GM18520 (cell line): ENCODE results near the gene RNF167.

ENCODE experiments used
- ATAC-seq: cut with Tn5 transposase; IDR thresholded peaks from one replicate; pipeline ENCODE4 v1.9.1; 2021; ENCODE audit not compliant: unreplicated experiment

Gene RNF167

DNA sequence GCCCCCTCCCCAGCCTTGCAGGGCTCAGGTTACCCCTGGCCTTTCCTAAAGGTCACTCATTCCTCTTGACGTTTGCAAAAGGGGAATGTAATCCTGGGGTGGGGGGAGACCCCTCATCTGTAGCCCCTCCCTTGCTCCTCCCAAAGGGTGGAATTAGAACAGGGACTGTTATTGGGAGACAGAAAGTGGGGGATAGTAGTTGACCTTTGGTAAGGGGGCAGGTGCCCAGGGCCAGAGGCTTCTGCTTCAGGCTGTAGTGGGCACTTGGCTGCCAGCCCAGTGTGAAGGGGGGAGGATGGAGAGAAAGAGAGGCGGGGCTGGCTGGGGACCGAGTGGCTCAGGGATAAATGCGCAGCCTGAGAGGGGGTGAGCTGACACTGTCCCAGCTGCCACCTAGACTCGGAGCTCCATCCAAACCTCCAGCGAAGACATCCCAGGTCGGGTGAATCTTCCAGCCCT, 10.7 kb downstream of the RNF167 start, which contains the start of gene ENO3:
Gene ENO3 (plus strand): TSS at position 374 of the 459 bp plus-strand sequence. CDS start 711 bp downstream, outside the sequence.
- no peak for ATAC-seq

DNA sequence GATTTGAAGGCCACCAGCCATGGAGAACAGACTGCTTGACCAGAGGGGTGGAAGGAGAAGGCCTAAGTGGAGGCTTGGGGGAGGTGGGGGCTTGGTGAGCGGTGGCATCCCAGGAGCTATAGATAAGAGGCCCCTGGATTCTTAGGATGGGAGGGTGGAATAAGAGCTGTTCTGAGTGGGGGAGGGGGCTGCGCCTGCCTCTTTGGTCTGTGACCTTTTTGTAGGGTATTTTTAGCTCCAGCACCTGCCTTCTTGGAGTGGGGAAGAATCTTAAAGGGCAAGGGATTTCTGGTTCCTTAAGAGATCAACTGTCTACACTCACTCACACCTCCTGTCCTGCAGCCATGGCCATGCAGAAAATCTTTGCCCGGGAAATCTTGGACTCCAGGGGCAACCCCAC, 11.4 kb downstream of the RNF167 start:
- no peak for ATAC-seq

DNA sequence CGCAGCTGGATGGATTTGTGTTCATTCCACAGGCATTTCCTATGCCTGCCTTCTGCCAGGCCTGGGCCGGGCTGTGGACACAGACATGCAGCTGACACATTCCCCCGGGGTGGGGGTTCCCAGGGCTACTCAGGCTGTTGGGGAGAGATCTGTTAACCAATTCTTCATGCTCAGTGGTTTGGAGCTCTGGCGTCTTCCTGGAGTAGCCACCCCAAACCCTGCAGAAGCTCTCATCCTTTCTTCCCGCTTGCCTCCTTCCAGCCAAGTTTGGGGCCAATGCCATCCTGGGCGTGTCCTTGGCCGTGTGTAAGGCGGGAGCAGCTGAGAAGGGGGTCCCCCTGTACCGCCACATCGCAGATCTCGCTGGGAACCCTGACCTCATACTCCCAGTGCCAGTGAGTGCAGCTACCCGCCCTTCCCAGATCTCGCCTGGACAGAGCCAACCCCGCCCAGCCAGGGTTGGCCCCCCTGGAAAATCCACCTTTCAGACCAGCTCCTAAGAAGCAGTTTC, 13.4 kb downstream of the RNF167 start:
- ATAC-seq: no peak

DNA sequence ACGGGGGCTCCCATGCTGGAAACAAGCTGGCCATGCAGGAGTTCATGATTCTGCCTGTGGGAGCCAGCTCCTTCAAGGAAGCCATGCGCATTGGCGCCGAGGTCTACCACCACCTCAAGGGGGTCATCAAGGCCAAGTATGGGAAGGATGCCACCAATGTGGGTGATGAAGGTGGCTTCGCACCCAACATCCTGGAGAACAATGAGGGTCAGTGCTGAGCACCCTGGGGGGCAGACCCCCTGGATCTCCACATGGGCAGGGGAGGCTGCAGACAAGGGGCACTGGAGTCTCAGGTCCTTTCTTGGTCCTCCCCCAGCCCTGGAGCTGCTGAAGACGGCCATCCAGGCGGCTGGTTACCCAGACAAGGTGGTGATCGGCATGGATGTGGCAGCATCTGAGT, 15.0 kb downstream of the RNF167 start:
- no peak for ATAC-seq

DNA sequence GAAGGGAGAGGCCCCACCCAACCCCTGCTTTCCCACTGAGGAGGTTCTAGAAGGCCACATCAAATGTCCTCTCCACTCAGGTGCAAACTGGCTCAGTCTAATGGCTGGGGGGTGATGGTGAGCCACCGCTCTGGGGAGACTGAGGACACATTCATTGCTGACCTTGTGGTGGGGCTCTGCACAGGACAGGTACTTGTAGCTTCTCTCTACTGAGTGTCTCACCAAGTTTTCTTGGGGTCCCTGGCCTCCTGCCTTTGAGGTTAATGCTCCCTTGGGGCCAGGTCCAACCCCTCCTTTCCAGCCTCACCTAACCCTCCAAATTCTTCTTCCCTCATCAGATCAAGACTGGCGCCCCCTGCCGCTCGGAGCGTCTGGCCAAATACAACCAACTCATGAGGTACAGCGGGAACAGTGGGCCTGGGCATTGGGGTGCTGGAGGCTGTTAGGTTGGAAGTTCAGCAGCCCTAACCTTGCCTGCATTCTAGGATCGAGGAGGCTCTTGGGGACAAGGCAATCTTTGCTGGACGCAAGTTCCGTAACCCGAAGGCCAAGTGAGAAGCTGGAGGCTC, 16.5 kb downstream of the RNF167 start:
- ATAC-seq: no peak

DNA sequence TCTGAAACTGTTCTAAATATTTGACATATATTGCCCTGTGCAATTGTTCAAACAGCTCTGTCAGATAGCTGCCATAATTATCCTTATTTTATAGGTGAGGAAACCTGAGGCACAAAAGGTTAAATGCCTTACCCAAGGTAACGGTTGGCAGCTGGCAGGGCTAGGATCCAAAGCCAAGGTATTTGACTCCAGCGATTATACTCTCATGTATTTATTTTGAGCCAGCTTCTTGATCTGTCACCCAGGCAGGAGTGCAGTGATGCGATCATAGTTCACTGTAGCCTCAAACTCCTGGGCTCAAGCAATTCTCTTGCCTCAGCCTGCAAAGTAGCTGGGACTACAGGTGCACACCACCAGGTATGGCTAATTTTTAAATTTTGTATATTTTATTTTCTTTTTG, 18.0 kb downstream of the RNF167 start:
- no peak for ATAC-seq

DNA sequence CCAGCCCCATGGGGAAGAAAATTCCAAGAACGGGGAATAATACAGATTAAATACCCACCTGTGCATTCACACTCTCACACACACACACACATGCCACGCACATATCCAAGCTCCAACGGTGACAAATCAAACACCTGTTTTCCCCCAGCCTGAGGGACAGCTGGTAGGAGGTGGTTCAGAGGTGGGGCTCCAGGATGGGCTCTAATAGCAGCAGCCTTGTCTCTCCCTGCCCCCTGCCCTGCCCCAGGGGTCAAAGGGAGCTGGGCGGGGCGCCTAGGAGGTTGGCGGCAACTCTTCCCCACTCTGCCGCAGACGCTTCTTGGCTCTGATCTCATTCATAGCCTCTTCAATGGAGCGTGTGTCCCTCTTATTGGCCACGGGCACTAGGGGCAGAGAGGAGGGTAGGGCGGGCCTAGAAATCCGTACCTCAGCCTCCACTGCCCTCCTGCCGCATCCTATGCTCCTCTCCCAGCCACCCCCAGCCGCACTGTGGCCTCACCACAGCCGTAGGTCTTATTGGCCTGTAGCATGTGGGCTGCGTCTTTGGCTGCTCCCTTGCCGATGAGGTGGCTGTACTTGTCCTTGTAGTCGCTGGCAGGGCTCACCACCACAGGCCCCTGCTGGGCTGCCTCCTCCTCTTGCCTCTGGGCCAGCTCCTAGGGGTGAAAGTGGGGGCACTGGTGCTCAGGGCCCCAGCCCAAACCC, 19.3 kb downstream of the RNF167 start:
- ATAC-seq: no peak

DNA sequence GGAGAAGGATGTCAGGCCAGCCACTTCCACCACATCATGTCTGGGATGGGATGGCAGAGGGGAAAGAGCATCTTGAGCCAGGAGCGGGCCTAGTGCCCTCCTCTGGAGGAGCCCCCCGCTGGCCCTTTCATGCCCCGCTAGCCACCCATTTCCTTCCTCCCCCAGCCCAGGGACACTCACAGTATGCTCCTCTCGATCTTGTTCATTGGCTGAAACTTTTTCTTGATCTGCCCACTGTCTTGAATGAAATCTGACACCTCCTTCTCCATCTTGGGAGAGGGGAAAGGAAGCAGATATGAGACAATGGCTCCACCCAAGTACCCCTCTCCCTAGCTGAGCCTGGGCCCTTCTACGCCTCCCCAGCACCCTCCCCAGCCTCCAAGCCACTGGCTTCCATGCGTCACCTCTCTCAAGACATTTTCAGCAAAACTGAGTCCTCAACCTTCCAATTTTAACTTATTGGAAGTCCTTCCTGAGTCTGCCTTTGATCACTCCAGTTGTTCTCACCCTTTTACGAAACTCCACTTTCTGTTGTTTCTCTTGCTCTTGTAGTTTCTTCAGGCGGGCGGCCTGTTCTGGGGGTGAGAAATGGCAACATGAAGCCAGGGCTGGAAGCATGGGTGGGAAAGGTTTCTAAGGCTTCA, 20.3 kb downstream of the RNF167 start:
- no peak for ATAC-seq

DNA sequence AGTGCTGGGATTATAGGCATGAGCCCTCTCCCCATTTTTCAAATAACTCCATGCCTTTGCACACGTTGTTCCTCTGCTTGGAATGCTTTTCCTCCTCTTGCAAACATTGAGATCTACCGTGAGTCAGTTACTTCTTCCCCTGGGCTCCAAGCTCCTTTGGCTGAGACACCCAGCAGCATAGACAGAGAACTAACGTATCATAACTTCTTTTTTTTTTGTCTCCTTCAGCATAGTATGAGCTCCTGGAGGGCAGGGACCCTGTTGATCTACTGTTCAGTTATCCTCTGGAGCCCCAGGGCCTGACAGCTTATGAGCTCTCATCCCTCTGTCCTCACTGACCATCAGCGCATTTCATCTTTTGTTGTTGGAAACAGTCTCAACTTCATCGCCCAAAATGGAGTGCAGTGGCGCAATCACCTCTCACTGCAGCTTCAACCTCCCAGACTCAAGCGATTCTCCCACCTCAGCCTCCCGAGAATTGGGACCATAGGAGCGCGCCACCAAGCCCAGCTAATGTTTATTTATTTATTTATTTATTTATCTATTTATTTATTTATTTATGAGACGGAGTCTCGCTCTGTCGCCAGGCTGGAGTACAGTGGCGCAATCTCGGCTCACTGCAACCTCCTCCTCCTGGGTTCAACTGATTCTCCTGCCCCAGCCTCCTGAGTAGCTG, 25.4 kb downstream of the RNF167 start:
- no peak for ATAC-seq

DNA sequence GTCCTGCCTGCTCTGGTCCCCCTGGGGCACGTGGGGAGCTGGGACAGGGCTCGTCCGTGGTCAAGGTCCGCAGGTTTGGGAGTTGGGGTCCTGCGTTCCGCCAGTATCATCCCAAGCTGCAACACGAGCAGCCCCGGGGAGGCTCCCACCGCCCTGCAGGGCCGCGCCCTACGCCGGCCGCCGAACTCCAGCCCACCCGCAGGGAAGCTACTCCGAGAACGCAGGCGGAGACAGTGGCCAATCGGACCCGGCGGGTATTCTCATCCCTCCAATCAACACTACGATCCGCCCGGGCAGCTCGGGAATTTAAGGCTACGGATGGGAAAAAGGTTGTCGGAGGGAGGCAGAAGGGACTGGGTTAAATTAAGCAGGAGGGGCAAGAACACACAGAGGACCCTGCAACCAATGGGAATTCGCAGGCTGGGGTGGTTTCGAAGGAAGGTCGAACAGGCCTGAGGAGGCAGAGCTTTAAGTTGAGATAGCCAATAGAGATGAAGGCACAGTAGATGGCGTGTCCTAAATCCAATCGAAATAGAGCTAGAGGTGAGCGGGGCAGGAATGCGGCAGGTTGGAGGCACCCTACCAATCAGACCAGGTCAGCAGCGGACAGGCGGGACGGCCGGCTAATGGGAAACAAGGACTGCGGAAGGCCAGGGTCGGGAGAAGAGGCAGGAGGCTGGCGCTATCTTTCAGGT, 26.9 kb downstream of the RNF167 start:
- ATAC-seq: peak; percentile 68

DNA sequence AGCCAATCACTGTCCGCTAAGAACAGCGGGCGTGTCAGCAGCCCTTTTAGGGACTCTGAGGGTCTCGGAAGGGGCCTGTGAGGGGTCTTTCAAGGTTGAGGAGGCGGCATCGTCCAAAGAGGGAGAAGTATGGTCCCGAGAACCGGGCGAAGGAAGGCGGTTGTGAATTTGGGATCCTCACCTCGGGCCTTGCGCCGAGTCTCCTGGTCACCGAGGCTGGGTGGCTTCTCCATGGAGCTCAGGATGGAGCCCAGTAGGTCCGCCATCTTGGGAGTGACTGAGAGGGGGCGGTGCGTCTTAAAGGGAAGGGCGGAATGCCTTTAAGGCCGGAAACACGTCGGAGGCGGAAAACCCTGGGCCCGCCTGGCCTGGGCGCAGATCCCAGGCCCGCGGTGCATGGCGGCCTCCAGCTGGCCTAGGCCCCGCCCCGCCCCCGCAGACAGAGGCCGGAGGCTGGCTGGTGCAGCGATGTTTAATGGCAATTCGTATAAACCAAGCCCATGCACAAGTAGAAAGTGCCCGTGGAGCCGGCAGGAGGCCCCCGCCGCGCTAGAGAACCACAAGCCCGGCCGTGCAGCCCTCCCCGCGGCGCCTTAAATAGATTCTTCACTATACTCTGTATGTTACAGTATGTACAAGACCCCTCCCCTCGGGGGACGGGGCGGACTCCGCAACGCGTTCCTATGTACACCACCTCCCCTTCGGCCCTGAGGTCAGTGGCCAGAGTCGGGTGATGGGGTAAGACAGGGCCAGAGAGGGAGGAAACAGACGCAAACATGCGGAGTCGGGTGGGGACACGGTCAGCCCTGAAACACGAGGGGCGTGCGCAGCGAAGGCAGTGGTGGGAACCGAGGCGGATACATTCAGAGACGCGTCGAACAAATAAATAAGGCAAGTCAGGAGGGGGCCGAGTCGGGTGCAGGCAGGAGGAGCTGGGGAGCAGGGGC, 27.7 kb downstream of the RNF167 start, which contains the start of gene SPAG7:
Gene SPAG7 (minus strand): TSS at position 279 of the 947 bp plus-strand sequence. CDS start 13 bp downstream, at position 266.
- peak; percentile 48 for ATAC-seq

DNA sequence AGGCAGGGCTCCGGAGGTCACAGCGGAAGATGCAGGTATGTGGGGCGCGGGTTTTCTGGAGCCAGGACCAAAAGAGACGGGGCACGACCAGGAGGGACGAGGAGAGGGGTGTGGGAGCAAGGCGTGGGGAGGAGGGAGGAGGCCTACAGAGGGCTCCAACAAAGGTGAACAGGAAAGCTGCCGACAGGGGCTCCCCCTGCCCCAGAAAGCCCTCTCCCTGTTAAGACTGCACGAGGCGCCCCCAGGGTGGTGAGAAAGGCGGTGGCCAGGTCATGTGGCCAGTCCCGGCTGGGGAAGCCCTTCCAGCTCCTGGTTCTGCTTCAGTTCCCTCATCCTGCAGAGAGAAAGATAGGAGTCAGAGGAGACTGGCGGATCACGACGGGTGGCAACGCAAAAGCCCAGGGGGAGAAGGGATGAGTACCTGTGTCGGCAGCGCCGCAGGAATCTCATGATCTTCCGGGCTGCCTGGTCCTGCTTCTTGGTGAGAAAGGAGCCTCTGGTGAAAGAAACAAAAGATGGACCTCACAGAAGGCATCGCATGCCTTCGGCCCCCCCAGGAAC, 28.5 kb downstream of the RNF167 start:
- ATAC-seq: no peak

DNA sequence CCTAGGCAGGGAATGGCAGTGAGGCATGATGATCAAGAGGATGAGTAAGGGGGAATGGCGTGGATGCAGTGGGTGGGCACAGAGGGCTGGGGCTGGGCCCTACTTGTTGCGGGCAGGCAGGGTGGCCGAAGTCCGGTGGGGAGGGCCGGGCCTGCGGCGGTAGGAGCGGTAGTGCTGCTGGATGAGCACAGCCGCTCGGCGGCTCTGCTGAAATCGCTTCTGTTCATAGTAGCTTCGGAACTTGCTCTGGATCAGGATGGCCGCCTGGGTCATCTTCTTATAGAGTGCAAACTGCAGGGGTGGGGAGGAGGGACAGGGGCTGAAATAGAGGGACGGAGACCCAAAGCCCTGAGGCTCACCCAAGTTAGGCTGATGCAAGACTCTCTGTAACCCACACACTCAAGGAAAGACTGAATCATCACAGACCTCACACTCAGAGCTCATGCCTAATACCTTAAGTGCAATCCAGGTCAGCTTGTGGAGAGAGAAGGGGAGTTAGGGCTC, 29.0 kb downstream of the RNF167 start:
- ATAC-seq: no peak

DNA sequence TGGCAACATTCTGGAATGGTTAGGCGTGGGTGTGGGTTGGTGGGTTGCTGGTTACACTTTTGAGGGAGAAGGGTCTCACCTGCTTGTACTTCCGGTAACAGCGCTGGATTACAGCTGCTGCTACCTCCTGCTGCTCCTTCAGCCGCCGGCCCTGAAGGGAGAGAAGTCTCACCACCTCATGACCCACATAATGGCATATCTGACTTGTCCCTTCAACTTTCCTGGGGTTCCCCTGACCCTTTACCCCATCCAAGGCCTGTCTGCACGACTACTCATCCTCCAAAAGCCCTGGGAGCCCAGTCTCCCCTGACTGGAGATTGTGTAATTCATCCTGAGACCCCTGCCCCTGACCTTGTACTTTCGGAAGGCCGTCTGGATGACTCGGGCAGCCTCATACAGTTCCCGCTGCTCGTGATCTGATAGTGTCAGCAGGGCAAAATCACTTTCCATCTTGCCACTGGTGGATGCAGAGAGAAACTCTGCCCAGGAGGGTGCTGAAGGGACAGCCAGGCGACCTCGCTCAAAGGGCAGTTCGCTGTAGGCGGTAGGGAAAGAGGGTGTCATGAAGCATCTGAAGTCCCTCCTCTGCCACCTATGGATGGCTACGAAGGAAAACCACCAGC, 29.6 kb downstream of the RNF167 start:
- no peak for ATAC-seq

DNA sequence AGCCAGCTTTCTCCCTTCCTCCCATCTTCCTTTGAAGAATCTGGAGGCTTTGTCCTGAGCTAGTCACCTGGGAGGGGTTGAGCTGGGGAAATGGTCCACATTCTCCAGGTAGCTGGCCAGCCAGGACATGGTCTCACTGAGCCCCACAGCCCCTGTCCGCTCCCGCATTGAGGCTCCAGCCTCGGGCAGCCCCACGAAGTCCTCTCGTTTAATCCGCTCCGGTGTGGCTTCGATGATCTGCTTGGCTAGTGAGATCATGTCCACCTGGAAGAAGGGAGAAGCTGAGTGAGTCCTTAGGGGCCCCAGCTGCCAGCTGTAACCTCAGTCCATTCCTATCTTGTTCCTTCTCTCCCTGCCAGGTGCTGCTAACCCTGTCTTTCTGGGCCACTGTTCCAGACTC, 30.2 kb downstream of the RNF167 start:
- no peak for ATAC-seq

DNA sequence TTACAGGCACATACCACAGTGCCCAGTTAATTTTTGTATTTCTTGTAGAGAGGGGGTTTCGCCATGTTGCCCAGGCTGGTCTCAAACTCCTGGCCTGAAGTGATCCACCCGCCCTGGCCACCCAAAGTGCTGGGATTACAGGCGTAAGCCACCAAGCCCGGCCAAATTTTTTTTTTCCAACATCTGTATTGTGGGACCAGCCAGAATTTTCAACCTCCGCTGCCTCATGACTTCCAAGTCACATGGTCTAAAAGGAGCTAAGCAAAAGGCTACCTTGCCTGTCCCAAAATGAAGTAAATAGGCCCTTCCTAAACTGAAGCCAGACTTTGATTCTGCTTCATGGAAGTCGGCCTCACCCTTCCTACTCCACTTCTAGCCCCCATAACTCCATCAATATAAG, 31.8 kb downstream of the RNF167 start:
- ATAC-seq: no peak

DNA sequence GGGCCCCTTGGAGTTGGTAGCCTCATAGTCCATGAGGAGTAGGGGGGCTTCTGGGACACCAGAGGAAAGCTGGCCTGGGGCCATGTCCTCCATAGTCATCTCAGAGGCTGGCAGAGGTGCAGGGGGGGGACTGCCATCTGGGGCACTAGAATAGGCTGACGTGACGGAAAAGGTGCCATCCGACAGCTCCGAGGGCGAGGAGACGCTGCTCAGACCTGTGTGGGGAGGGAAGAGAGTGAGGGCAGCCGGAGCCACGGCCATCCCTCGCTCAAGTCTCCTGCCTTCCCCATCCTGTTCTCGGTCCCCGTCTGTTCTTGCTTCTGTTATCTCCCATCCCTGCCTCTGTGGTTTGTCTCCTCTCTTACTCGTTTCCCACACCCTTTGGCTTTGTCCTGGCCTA, 32.3 kb downstream of the RNF167 start:
- ATAC-seq: no peak

DNA sequence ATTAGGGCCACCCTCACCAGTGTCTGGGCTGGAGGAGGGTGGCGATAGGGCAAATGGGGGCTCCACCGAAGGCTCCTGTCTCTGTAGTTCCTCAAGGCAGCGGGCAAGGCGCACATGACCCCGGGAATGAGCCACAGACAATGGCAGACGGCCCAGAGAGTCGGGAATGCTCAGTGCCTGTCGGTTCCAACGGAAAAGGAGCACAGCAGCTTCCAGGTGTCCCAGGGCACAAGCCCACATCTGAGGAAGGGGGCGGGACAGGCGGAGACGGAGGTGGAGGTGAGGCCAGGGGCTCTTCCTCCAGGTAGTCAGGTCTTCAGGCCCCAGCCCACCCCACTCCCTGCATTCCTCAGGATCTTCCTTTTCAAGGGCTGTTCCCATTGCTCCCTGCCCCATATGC, 32.7 kb downstream of the RNF167 start:
- ATAC-seq: no peak
